CD4-positive, alpha-beta T cell treated with Interleukin-17A for 4 hours (primary cell): Measurements from ENCODE around the gene LRP1.
A peak's percentile ranks its signal among the peaks of the same experiment; 100 is the strongest.

ENCODE experiments used
- DNase-seq: peaks from one replicate; pipeline ENCODE4 v3.0.0-alpha.2; 2020; ENCODE audit warnings: mixed read lengths

The LRP1 gene

DNA sequence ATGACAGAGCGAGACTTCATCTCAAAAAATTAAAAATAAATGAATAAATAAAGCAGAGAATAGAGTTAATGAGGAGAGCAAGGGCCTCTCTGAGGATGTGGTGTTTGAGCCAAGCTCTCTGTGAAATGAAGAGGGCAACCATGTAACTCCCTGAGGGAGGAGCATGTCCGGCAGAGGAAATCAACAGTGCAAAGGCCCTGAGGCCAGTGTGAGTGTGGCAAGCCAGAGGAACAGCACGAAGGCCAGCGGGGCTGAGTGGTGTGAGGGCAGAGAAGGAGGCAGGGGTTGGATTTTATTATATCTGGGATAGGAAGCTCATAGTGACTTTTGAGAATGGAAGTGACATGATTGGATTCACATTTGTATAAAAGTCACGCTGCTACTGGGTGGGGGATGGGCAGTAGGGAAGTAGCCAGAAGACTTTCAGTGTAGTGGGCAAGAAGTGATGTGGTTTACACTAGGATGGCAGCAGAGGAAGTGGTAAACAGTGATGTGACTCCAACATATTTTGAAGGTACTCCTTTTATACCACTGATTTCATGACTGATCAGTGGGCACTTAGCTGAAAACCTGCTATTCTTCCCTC is 29.4 kb downstream of the LRP1 start:
- no peak for DNase-seq

DNA sequence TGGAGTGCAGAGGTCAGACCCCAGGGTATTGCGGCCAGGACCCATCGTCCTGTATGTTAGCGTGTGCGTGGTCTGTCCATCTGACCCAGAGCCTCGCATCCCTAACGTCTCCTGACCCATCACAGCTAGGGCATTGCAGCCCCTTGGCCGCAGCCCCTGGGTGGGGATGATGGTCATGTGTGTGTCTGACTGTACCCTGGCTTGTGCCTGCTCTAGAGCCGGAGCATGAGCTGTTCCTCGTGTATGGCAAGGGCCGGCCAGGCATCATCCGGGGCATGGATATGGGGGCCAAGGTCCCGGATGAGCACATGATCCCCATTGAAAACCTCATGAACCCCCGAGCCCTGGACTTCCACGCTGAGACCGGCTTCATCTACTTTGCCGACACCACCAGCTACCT is 29.9 kb downstream of the LRP1 start:
- DNase-seq: no peak

DNA sequence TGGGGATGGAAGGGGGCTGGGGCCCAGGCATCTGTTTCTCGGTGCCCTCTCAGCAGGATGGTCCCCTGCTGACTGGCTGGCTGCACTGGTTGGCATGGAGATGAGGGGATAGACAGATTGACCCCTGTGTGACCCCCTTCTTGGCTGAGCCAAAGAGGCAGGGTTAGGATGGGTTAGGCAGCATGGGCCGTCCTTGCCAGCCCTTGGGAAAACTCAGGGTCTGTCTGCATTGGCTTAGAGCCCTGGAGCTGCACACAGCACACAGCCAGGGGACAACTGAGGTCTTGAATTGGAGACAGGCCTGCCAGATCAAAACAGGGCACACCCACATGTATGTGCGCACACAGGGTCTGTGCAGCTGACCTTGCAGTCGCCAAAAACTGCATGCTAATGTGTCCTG is 30.4 kb downstream of the LRP1 start:
- DNase-seq: no peak

DNA sequence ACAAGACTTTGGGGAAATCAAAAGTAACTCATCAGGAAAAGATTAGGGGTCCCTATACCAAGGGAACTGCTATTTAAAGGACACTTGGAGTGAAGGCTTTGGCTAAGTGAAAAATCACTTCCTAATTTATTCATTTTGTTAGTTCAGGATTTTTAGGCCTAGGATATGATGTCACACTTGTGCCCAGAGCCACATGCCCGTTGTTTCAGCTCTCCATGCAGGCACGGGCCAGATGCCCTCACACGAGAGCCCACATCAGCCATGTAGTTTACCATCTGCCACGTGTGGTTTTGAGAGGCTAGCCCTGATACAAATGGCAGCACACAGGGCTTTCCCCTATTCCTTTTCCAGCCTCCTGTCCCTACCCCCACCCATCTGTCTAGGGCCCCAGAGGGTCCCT is 31.0 kb downstream of the LRP1 start:
- DNase-seq: no peak

DNA sequence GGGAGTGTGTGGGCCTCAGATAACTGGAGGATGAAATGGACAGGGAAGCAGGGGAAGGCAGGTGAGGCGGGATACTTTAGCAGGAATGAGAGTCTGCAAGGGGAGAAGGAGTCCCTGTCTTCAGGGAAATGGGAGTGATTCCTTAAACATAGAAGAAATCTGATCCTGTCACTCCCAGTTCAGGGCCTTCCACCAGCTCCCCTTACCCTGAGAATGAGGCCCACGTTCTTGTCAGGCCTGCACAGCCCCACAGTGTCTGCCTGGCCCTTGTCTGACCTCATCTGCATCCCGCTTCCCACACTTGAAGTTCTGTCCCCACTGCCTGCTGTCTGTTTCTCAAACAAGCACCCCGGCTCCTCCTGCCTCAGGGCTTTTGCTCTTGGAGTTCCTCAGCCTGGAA is 31.8 kb downstream of the LRP1 start:
- DNase-seq: no peak

DNA sequence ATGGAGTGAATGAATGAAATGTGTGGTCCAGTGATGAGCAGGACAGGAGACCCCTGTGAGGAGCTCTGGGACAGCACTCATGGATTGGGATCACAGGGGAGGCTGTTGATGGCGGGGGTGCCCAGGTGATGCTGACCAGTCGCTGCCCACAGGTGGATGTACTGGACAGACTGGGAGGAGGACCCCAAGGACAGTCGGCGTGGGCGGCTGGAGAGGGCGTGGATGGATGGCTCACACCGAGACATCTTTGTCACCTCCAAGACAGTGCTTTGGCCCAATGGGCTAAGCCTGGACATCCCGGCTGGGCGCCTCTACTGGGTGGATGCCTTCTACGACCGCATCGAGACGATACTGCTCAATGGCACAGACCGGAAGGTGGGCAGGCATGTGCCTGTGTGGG is 32.5 kb downstream of the LRP1 start:
- DNase-seq: no peak

DNA sequence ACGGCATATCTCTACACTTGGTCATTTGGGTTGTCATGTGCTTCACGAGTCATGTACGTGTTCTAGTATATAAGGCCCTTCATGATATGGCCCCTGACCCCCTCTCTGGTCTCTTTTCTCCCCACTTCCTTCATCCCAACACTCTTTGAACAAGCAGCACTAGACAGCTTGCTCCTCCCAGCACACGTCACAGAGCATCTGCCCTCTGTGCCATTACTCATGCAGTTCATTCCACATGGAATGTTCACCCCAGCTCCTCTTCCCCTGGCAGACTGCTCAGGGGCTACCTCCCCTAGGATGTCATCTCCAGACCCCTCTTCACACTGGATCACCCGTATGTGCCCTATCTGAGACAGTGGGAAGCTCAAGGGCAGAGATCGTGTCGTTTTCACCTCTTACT is 33.2 kb downstream of the LRP1 start:
- no peak for DNase-seq

- no peak for DNase-seq
Observed at GRCh38 chr12:57162553-57163125, 34.4 kb downstream of the LRP1 start.

DNA sequence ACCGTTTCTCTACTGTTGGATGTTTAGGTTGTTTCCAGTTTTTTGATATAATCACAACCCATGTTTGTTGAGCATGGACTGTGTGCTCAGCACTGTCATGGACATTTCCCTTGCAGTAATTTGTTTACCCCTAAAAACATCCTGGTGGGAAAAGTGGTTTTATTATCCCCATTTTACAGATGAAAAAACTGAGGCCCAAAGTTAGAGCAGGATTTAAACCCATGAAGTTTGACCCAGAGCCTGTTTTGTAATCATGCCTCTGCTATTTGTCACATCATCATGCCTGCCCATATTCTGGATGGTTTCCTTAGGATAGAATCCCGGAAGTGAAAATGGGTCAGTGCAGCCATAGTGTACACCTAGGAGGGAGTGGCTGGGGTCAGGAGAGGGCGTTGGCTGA is 36.2 kb downstream of the LRP1 start:
- DNase-seq: no peak

DNA sequence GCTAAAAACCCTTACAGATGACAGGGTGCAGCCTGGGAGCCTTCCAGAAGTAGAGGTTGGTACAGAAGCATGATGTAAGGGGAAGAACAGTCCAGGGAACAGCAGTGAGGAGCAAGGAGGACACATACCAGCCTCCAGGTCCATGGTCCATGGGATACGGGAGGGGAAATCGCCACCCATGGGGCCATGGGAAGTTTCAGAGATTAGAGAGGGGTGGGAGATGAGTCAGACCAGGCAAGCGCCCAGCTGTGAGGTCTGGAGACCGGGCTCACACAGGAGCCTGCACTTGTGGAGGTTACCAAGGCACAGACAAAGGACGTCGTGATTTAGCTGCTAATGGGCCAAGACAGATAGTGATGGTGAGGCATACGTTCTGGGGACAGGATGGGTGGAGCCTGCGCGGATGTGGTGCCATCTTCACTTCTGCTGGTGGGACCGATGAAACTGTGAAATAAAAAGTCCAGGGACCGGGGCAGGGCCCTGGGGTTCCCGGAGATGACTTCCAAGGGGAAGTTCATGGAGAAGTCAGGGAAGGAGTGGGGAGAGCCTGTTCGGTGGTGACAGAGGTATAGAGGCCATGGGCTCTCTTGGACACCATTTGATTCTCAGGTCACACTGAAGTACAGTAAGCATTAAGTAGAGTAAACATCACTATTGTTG is 36.8 kb downstream of the LRP1 start:
- no peak for DNase-seq

- DNase-seq: no peak
Observed at GRCh38 chr12:57165741-57166140, 37.5 kb downstream of the LRP1 start.

GRCh38 chr12:57166971-57167371 is 38.7 kb downstream of the LRP1 start:
- DNase-seq: no peak

GRCh38 chr12:57168058-57168457 is 39.8 kb downstream of the LRP1 start:
- DNase-seq: no peak

DNA sequence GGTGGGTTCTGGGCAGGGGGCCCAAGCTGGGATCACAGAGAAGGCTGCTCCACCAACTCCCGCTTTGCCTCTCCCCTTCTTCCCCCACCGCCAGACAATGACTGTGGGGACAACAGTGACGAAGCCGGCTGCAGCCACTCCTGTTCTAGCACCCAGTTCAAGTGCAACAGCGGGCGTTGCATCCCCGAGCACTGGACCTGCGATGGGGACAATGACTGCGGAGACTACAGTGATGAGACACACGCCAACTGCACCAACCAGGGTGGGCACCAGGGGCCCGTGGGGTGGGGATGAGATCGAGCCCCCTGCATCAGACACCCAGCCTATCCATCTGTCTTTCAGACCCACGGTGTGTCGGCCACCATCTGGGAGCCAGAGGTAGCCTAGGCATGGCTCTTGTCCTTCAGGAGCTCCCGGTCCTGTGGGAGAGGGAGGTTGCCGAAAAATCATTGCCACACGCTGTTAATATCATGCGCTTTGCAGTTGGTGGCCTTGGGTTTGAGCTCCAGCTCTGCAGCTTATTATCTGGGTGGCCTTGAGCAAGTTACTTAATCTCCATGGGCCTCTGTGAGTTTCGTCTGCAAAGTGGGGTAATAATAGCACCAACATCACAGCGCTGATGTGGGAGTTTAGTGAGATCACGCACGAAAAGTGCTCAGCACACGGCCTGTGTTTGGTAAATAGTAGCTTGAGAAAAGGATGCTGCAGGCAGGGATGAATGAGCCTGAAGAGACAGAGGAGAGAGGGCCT is 40.9 kb downstream of the LRP1 start:
- no peak for DNase-seq

- DNase-seq: no peak
Observed at GRCh38 chr12:57169969-57170368, 41.7 kb downstream of the LRP1 start.

DNA sequence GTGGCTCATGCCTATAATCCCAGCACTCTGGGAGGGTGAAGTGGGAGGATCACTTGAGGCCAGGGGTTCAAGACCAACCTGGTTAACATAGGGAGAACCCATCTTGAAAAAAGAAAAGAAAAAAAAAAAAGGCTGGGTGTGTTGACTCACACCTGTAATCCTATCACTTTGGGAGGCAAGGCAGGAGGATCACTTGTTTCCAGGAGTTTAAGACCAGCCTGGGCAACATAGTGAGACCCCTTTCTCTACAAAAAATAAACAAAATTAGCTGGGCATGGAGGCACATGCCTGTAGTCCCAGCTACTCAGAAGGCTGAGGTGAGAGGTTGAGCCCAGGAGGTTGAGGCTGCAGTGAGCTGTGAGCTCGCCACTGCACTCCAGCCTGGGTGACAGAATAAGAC is 42.1 kb downstream of the LRP1 start:
- DNase-seq: no peak

- no peak for DNase-seq
Observed at GRCh38 chr12:57170927-57171326, 42.6 kb downstream of the LRP1 start.

GRCh38 chr12:57171668-57172067 is 43.4 kb downstream of the LRP1 start:
- DNase-seq: no peak

DNA sequence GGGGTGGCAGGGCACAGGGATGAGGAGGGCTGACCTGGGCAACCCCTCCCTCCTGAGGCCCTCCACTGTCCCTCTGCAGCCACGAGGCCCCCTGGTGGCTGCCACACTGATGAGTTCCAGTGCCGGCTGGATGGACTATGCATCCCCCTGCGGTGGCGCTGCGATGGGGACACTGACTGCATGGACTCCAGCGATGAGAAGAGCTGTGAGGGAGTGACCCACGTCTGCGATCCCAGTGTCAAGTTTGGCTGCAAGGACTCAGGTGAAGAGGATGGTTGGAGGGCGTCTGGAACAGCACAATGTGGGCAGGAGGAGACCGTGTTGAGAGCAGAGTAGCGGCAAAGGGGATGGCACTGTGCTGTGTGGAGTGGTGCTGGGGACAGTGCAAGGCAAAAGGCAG is 44.8 kb downstream of the LRP1 start:
- peak; percentile 50 for DNase-seq

DNA sequence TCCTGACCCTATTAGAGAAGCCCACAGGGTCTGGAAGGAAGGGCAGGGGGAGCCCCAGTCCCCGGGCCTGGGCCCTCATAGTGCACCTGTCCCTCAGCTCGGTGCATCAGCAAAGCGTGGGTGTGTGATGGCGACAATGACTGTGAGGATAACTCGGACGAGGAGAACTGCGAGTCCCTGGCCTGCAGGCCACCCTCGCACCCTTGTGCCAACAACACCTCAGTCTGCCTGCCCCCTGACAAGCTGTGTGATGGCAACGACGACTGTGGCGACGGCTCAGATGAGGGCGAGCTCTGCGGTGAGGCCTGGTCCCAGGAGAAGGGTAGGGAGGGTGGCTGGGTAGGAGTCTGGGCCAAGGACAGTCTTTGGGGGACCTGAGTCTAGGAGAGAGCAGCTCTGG is 45.4 kb downstream of the LRP1 start:
- no peak for DNase-seq

- peak; percentile 64 for DNase-seq
Observed at GRCh38 chr12:57175428-57176138, 47.3 kb downstream of the LRP1 start.

DNA sequence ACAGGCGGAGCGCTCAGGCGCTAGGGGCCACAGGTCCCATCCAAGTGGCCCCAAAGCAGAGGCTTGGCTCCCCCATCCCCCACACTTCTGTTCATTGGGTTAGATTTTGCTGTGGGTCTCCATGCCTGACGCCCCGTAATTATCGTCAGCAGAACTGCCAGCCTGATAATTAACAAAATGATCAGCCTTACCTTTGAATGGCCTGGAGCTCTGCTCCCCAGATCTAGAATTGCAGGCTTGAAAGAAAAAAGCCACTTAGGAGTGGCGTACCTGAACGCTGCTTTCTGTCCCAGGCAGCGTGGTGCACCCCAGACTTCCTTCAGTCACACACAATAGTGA is 47.8 kb downstream of the LRP1 start:
- no peak for DNase-seq

- DNase-seq: no peak
Observed at GRCh38 chr12:57176846-57177245, 48.6 kb downstream of the LRP1 start.

- DNase-seq: no peak
Observed at GRCh38 chr12:57177354-57177753, 49.1 kb downstream of the LRP1 start.
